Measurements from ENCODE around the gene CNTNAP5.
"Not testable (repeated sequence)": the region's sequence is repeated elsewhere in the genome, so short reads cannot be mapped to it uniquely, and the experiment has no call there.

Gene CNTNAP5

DNA sequence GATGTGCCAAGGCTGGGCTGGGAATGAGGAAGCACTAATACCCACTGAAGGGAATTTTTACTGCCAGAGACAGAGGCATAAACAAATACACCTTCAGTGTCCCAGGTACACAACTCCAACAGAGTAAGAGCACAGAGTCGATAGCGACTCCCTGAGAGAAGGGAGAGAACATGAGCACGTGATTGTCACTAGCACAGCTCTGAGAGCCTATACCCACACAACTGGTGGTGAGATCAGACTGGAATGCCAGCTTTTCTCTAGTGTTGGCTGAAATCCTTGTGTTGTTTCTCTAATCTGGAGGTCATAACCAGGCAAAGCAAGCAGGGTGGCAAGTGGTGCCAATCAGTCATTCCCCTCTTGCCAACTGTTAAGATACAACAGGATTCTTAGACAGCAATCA lies 377.2 kb downstream of the CNTNAP5 start:
- DNase-seq (ENCODE audit: insufficient read length, low spot score) (no peak), FAIRE-seq (no peak)

DNA sequence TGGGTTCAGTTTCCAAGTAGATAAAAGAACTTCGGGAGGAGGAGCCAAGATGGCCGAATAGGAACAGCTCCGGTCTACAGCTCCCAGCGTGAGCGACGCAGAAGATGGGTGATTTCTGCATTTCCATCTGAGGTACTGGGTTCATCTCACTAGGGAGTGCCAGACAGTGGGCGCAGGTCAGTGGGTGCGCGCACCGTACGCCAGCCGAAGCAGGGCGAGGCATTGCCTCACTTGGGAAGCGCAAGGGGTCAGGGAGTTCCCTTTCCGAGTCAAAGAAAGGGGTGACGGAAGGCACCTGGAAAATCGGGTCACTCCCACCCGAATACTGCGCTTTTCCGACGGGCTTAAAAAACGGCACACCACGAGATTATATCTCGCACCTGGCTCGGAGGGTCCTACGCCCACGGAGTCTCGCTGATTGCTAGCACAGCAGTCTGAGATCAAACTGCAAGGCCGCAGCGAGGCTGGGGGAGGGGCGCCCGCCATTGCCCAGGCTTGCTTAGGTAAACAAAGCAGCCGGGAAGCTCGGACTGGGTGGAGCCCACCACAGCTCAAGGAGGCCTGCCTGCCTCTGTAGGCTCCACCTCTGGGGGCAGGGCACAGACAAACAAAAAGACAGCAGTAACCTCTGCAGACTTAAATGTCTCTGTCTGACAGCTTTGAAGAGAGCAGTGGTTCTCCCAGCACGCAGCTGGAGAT lies 382.9 kb downstream of the CNTNAP5 start:
- DNase-seq (ENCODE audit: insufficient read length, low spot score); FAIRE-seq: not testable (repeated sequence)

DNA sequence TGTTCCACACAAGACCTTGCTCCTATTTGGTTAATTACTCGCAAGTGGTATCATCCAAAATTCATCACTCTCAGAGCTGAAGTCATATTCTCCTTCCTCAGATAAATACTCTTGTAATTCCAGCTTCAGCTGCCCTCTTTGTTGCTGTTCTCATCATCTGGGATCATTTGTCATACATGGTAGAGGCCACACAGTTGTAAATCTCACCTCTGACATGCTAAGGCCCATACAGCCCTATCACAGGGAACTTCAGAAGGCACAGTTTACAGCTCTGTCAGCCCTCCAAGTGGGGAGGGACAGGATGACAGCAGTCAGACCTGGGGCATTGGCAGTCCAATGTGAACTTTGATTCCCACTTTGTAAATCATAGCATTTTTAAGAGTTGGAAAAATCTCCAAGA lies 399.0 kb downstream of the CNTNAP5 start:
- no peak for DNase-seq (ENCODE audit: insufficient read length, low spot score)

DNA sequence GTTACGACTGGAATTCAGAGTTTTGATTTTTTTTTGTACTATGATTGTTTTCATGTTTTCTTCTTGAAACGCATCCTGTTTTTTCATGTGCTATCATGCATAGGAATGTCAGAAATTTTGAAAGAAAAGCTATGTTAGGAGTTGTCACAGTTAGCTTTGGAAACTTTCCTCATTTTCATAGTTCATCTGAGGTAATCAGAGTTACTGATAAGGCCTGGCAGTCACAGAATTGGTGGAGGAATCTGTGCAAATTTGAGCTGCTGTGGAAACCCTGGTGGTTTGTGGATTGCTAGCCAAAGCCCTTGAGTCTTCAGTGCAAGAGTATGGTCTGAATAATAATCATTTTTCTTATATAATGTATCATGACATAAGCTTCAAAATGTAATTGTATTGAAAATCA lies 401.0 kb downstream of the CNTNAP5 start:
- no peak for FAIRE-seq

More for the DNA sequence above, 399.0 kb downstream of the CNTNAP5 start:
- FAIRE-seq = no peak

DNA sequence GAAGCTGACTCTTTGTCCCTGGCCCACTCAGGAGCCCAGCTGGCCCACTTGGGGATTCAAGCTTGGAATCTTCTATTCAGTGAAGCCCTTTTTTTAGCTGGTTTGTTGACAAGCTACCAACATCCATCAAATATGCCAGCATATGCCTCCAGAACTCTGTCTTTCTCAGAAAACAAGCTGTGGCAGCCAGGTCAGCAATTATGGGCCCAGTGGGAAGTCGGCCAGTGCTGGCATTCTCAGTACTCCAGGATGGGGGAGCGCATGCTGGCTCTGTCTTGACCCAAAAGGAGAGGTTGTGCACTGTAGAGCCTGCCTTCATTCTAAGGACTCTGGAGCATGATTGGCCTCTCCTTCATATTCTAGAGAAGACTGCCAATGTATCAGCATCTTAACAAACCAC lies 401.5 kb downstream of the CNTNAP5 start:
- FAIRE-seq (no peak), DNase-seq (ENCODE audit: insufficient read length, low spot score) (no peak)

More for the DNA sequence above, 401.0 kb downstream of the CNTNAP5 start:
- DNase-seq (ENCODE audit: insufficient read length, low spot score) = no peak

DNA sequence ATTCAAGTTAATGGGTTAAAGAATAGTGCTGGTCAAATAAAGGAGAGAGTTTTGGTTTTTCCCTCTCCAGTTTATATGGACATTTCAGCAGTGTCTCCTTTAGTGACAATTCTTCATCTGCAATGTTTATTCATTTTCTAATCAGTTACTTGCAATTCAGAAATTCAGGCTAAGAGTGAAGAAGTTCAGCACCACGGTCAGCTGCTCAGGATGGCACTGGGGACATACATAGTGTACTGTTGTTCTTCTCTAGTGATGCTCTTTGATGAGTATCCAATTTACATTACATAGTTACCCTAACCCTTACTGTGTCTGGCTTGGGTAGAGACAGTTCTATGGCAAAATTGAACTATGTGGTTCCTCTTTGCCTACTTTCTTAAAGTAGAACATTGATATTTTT lies 412.7 kb downstream of the CNTNAP5 start:
- no peak for DNase-seq (ENCODE audit: insufficient read length, low spot score)
- no peak for FAIRE-seq

DNA sequence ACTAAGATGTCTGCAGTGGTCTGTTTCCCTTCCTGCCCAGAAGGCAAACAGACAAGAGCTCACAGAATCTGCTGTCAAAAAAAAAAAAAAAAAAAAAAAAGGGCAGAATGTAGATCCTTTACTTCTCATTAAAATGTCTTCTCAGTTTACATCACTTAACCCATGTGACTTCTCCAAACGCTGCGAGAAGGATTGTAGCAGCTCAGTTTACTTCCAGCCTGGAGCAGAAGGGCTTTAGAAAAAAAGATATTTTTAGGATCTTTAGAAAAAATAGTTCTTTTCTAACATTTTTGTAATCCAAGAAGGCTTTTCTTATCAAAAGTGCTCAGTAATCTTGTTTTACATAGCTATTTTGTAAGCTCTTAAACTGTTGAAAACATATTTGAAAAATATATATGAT lies 425.4 kb downstream of the CNTNAP5 start:
- FAIRE-seq (no peak), DNase-seq (ENCODE audit: insufficient read length, low spot score) (no peak)

DNA sequence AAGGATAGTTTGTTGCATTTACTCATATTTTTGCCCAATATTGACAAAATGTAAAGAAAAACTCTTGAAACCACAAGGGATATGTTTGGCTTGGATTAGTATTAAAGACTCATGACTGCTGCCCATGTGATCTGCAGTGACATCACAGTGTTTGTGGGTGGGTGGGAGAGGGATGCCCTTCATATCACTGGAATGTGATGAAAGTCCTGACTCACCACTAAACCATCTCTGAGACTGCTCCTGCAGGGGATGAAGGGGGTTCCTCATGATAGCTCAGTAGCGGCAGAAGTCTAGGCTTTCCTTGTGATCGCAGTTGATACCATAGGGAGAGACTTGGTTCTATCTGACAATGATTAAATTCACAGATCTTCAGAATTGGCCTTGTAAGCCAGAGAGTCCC lies 451.2 kb downstream of the CNTNAP5 start:
- no peak for FAIRE-seq
- no peak for DNase-seq (ENCODE audit: insufficient read length, low spot score)

DNA sequence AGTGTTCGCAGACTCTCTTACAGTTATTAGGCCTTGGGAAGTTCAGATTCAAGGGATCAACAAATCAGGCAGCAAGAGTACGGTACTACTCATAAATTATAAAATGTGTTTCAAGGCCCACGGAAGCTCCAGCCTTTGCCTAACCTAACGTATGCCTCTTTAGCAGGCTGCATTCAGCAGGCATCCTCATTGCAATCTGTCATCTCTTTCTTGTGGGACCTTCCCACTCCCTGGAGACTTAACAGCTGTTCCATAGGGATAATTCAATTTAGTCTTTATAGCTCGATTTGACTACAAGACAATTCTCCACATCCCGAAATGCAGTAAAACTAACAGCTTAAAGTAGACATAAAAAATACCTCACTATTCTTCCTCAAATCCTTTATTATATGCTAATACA lies 453.7 kb downstream of the CNTNAP5 start:
- no peak for FAIRE-seq

DNA sequence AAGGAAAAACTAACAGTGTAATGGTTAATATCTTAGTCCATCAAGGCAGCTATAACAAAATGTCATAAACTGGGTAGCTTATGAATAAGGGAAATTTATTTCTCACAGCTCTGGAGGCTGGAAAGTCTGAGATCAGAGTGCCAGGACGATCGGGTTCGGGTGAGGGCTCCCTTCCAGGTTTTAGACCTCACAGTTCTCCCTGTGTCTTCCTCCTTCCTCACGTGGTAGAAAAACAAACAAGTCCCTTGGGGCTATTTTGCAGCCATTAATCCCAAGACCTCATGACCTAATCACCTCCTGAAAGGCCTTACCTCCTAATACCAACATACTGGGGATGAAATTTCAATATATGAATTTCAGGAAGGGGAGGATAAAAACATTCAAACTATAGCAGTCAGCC lies 455.9 kb downstream of the CNTNAP5 start:
- DNase-seq (ENCODE audit: insufficient read length, low spot score) = no peak
- no peak for FAIRE-seq

More for the DNA sequence above, 453.7 kb downstream of the CNTNAP5 start:
- no peak for DNase-seq (ENCODE audit: insufficient read length, low spot score)

DNA sequence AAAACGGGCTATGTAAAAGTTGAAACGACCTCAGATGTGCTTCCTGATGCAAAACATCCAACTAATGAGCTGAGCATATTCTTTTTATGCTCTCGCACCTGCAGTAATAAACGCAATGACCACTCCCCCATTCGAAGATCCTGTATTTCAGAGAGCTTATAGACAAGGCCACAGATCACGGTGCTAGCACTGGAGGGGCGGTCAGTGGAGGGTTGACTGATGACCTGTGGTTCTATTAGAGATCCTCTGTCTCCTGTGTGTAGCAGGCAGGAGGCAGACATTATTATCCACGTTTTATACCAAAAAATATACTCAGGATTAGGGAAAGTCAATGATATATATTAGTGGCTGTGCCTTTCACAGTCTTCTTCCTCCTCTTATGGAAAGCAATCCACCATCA lies 457.0 kb downstream of the CNTNAP5 start:
- FAIRE-seq (no peak), DNase-seq (ENCODE audit: insufficient read length, low spot score) (no peak)

DNA sequence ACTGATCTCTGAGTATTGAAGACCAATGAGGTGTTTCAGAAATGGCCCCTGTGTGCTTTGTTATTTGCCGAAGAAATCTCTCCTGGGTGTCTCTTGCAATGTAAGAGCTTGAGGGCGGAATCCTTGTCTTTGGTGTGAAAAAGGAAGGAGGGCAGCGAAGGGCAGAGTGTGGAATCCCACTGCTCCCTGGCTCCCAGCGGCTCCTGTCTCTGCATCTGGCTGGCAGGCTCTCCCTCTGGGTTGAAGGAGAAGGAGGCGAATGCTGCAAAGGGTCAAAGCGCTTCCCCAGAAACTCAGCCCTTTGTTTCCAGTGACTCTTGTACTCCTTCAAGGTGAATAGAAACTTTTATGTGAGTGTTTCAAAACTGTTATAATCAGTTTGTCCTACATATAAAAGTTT lies 457.5 kb downstream of the CNTNAP5 start:
- no peak for FAIRE-seq
- DNase-seq (ENCODE audit: insufficient read length, low spot score) = no peak

DNA sequence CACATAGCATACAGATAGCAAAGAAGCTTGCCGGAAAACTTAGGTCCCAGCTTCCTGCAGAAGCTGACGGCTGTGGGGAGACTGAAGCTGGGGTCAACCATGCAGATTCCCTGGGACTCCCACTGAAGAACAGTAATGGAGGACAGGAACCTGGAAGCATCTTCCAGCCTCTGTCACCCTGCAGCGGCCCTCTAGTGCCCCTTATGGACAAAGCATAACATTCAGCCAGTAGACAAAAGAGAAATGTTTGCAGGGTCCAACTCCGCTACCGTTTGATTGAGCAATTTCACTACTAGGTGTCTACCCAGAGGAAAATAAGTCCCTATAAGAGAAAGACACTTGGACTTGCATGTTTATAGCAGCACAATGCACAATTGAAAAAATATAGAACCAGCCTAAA lies 460.6 kb downstream of the CNTNAP5 start:
- no peak for DNase-seq (ENCODE audit: insufficient read length, low spot score)

DNA sequence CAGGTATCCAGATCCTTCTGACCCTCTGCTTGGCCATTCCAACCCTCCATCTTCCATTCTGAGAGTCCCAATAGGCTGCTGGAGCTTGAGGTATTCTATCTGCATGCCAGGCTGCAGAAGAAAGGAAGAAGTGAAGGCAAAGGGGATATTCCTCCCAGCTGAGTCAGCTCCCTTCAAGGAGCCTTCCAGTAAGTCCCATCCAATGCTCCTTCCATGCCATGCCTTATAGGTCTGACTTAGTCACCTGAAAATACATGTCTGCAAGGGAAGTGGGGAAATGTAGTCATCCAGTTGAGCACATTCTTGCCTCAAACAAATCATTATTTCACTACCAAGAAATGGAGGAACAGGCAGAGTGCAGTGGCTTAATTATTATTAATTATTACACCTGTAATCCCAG lies 464.6 kb downstream of the CNTNAP5 start:
- FAIRE-seq = no peak
- DNase-seq (ENCODE audit: insufficient read length, low spot score) = no peak

More for the DNA sequence above, 460.6 kb downstream of the CNTNAP5 start:
- no peak for FAIRE-seq

DNA sequence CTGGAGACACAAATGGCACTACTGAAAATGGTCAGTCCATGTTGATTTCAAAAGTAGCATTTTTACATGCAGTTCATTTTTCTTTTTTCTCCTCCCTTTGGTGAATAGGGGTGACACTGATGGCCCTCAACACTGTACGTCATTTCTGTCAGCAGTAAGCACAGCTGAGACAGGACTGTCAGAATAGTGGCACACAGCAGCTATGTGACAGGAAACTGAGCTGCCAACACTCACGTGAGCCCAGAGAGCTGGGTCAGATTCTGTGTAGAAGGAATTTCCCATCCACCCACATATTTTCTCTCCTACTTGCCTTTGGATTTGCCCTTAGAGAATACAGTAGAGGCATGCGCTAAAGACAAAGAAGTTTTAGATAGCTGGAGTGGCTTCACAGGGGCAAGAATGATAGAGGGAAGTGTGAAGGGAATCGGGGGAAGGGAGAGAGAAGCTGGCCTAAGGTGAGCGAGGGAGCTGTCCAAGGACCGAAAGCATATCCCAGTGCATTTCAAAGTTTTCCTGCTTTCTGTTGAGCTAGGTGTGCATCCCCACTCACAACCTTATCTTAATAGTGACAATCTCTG lies 476.6 kb downstream of the CNTNAP5 start:
- DNase-seq (ENCODE audit: insufficient read length, low spot score) (no peak), FAIRE-seq (no peak)

DNA sequence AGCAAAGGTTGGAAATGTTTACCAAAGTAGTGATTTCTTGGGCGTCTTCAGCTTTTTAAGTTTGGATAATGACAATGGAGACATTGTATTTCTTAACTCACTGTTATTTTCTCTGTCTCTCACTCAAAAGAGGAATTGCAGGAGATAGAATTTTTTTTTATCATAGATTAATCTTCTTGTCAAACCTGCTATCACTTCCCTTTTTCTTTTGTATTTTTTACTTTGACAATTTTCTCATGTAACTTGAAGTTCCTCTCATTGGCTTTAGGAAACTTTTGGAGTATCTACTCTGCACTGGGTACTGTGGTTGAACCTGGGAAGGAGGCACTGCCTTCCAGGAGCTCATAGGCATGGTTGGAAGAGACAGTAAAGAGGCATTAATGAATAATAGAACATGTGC lies 489.1 kb downstream of the CNTNAP5 start:
- no peak for DNase-seq (ENCODE audit: insufficient read length, low spot score)
- no peak for FAIRE-seq

DNA sequence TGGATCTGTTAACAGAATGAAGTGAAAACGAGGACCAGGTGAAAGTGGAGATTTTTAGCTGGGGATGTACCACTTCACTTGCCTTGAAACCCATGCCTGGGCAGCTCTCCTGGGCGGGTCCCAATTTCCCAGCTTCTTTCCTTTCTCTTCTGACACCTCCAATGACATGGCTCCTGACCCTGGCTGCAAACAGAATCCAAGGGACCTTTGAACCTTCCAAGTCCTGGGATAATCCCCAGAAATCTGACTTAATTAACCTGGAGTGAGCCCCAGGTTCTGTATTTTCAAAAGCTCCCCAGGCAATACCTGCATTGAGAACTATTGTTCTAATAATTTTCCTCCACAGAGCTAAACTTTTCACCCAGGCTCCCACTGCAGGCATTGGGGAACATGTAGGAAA lies 495.9 kb downstream of the CNTNAP5 start:
- no peak for DNase-seq (ENCODE audit: insufficient read length, low spot score)
- FAIRE-seq = no peak

DNA sequence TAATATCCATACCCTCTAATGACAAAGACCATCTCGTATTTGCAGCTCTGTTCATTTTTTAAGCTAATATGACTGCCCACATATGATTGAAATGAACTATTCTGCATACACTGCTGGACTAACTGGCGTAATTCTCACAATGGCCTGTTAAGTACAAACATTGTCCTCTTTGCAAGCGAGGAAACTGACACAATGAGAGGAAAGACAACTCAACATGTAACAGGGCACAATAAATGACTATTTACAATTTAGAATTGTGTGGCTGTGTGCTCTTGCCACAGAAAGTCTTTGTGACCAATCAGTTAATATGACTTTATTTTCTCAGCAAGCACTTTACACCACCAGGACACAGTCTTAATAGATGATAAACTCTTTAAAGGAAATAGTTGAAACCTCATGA lies 498.0 kb downstream of the CNTNAP5 start:
- FAIRE-seq = no peak
- no peak for DNase-seq (ENCODE audit: insufficient read length, low spot score)

DNA sequence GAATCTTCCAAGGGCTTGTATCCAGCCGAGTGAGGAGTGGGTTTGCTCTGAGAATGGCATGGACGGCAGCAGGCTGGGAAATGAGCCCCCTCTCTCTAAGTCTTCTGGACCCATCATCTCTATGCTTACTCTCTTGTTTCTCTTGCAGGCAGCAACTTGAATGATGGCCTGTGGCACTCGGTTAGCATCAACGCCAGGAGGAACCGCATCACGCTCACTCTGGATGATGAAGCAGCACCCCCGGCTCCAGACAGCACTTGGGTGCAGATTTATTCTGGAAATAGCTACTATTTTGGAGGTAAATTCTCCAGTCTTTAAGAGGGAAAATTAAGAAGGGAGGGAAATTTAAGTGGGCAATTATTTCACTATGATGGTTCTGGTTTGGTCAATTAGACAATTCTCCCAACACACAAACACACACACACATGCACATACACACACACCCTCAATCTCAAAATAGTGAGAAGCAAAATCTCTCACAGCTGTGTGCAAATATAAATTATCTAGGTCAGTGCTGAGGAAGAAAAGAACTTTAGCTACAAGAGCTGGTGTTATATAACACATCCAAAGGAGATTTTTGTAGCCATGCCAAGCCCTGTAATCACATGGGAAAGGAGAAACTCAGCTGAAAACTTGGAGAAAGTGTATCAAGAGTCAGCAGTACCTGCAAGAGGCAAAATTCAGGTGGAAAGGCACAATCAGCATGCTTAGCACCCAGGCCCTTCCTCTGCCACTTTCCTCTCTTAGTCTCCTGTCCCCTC lies 499.2 kb downstream of the CNTNAP5 start:
- DNase-seq (ENCODE audit: insufficient read length, low spot score) (no peak), FAIRE-seq (no peak)

DNA sequence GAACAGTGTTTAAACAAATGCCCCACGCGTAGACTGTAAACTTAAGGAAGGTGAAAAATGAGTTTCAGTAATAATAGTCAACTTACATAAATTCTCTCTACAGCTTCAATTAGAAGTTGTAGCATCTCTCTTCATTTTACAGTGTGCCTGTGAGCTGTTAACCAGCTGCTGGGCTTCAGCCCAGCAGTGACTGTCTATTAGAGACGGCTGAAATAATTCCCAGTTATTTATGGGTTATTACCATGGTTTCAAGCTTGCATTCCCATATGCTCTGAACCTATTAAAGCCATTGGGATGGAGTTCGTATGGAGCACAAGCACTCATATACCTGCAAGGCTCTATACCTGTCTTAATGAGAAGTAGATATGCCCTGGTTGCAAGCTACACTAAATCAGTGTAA lies 501.1 kb downstream of the CNTNAP5 start:
- DNase-seq (ENCODE audit: insufficient read length, low spot score) = no peak
- FAIRE-seq = no peak

DNA sequence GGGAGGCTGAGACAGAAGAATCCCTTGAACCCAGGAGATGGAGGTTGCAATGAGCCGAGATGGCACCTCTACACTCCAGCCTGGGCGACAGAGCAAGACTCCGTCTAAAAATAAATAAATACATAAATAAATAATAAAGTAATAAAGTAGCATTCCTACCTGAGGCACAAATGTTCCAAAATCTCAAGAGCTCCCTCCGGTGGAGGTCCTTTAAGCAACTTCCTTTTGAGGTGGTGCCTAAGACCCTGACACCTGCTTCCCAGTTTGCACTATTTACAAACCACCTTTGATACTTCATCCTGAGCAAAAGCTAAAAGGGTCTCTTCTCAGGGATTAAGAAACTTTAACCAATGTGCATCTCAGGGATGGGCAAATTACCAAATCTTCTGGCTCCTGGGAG lies 505.1 kb downstream of the CNTNAP5 start:
- DNase-seq (ENCODE audit: insufficient read length, low spot score) (no peak), FAIRE-seq (no peak)

Data from HTR-8/SVneo (cell line).